Cerebellar nuclear complex (tissue), 1 donor: Measurements from ENCODE around the gene NECTIN4.

Experiments
- DNase-seq, 2 experiments: peaks; one replicate each; lab custom pipeline; 2025; lab: John Stamatoyannopoulos, UW

Gene NECTIN4

DNA sequence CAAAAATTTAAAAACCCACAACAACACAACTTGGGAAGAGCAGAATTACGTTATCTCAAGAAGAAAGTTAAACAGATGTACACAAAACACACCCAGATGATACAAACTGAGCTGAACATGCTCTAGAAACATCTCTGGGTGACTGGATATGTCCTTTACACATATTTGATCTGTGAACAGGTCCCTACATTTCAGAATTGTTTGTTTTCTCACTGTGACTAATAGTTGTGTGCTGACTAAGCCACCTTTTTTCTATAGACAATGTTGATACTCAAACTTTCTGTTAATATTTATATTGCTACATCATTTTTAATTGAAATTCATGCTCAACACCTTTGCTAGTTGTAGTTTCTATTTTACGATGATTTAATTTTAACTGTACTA is 67.4 kb downstream of the NECTIN4 start:
- no peak for DNase-seq

DNA sequence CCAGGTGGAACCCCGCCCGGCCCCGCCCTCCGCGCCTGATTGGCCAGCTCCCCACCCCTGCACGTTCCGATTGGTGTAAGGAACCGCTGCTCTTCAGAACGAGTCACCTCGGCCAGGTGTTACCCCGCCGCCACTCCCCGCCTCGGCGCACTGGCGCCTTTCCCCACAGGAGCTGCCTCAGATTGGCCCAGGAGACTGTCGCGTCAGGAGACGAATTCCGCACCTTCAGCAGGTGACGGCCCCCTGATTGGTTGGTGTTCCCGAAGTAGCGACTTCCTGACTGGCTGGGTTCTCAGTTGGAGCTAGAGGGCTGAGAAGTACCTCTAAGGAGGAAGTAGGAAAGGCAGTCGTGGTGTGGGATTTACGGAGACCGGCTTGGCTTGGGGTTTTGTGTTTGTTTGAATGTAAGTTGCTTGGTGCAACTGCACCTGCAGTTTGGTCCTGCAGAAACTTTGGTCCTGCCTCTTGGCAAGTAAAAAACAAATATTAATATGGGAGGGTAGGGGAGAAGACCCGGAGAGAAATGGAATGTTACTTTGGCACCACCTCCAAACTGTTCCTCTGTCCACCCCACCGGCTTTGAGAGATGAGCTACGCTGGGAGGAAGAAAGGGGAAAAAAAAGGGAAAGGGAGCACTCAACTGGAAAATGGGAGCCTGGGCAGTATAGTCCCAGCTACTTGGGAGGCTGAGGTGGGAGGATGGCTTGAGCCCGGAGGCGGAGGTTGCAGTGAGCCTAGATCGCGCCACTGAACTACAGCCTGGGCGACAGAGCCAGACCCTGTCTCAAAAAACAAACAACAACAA is 68.0 kb downstream of the NECTIN4 start:
- DNase-seq, result no peak
